NCI-H146 treated with DMSO at 0.1 percent for 48 hours (cell line): Measurements from ENCODE around the gene NANS.

ENCODE experiments used
- DNase-seq: peaks from one replicate; lab custom pipeline; 2025; ENCODE audit not compliant: unreplicated experiment; lab: John Stamatoyannopoulos, UW

Gene NANS

DNA sequence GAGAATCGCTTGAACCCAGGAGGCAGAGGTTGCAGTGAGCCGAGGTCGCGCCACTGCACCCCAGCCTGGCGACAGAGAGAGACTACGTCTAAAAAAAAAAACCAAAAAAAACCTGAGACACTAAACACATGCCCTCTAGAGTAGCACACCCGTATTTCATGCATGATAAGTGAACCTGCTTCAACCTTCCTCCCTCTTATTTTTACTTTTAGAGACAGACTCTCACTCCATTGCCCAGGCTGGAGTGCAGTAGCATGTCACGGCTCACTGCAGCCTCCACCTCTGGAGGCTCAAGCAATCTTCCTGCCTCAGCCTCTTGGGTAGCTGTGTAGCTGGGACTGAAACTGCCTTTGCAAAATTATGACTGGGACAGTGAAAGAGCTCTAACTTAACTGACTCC, 17.6 kb upstream of the NANS start:
- DNase-seq = no peak

DNA sequence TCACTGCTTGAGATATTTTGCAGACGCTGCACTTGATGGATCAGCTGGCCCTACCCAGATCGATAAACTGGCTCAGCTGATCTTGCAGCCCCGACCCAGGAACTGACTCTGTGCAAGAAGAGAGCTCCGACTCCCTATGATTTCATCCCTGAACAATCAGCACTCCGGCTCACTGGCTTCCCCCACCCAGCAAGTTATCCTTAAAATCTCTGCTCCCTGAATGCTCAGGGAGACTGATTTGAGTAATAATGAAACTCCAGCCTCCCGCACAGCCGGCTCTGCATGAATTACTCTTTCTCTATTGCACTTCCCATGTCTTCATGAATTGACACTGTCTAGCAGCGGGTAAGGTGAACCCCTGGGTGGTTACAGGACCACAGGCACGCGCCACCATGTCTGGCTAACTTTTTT, 16.9 kb upstream of the NANS start:
- no peak for DNase-seq

DNA sequence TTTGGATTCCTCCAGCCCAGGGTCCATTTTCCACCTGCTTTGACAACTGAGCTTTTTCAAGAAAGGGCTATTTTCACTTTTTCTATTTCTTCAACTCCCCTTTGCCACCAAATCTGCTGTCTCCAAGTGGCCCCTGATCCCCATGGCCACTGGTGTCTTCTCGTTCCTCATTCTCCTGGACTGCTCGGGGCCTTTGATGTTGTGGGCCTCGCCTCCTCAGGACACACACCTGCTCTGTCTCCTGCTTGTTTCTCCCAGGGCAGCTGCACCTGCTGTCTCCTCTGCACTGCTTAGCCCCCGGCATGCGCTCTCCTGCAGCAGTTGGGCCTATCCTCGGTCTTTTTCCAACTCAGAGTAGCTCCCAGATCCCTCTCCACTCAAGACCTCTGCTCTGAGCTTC, 16.3 kb upstream of the NANS start:
- DNase-seq = peak; percentile 1

DNA sequence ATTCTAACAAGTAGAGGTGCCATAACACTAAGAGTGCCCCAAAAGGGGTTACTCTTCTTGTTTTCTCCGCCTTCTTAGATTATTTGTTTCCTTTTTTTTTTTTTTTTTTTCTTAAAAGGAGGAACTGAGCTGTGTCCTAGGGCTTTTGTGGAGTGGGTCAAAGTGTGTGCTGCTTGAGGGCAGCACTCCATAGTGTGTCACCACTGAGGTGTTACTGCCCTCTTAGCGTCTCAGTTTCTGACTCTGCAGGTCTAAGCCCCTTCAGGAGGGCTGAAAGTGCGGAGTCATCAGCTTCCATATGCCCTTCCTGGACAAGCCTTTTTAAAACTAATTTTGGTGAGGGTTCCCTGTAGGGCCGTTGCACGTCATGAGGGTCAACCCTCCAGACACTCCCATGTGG, 12.6 kb upstream of the NANS start:
- DNase-seq = no peak

DNA sequence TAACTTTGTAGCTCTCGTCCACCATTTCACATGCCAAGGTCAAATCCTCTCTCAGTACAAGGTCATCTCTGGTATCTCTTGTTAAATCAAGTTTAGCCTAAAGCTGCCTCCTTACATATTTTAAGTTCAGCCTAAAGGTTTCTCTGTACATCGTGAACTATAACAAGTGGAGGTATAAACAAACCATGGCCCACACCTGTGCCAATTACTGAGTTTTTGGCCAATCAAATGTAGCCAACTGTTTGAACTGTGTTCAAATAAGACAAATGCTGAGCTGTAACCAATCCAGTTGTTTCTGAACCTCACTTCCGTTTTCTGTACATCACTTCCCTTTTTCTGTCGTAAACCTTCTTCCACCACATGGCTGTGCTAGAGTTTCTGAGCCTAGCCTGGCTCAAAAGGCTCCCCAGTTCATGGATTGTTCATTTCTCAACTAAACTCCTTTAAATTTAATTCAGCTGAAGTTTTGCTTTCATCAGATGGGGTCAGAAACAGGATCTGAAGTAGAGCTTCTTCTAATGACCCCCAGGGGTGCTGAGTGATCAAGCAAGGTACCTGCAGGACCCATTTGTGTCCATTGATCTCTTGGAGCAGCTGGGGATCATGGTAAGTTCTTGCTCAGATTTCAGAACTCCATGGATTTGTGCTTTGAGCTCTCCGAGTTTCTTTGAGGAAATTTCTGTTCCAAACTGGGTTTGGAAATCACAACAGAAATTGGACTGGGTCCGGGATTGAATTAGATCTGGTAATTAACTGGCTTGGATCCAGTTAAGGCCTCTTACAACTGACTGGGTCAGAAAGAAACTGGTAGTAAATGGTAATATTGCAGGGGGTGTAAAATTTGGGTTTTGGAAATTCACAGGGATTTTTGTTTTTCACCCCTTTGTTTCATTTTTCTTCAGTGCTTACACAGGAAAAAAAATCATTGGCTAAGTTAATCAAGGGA, 11.0 kb upstream of the NANS start:
- no peak for DNase-seq

DNA sequence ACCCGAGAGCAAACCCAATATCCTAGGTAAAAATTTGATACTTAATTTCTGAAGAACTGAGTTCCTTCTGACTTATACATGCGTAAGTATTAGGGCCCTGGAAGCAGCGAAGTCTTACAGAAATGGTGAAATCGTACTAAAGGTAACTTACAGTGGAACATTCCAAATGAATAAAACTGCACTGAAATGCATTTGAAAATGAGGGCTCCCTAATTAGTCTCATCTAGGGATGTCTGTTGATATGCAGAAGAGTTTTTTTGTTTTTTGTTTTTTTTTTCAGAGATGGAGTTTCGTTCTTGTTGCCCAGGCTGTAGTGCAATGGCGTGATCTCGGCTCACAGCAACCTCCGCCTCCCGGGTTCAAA, 10.4 kb upstream of the NANS start:
- DNase-seq = no peak

DNA sequence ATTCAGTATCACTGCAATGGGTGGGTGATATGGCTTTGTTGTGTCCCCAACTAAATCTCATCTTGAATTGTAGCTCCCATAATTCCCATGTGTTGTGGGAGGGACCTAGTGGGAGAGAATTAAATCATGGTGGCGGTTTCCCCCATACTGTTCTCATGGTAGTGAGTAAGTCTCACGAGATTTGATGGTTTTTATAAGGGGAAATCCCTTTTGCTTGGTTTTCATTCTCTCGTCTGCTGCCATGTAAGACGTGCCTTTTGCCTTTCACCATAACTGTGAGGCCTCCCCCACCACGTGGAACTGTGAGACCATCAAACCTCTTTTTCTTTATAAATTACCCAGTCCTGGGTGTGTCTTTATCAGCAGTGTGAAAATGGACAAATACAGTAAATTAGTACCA, 9.5 kb upstream of the NANS start:
- no peak for DNase-seq

DNA sequence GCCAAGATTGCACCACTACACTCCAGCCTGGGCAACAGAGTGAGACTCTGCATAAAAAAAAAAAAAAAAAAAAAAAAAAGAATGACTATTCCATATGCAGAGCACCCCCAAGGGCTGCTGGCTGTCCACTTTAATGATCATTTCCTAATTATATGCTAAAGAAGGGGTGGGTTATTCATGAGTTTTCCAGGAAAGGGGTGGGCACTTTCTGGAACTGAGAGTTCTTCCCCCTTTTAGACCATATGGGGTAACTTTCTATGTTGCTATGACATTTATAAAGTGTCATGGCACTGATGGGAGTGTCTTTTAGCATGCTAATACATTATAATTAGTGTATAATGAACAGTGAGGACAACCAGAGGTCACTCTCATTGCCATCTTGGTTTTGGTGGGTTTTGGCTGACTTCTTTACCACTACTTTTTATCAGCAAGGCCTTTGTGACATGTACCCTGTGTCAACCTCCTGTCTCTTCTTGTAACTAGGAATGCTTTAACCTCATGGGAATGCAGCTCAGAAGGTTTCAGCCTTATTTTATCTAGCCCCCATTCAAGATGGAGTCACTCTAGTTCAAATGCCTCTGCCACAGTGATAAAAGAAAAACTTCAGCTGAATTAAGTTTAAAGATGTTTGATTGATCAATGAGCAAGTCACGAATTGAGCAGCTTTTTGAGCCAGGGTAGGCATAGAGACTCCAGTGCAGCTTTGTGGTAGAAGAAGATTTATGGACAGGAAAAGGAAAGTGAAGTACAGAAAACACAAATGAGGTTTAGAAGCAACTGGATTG, 7.1 kb upstream of the NANS start:
- DNase-seq = no peak

DNA sequence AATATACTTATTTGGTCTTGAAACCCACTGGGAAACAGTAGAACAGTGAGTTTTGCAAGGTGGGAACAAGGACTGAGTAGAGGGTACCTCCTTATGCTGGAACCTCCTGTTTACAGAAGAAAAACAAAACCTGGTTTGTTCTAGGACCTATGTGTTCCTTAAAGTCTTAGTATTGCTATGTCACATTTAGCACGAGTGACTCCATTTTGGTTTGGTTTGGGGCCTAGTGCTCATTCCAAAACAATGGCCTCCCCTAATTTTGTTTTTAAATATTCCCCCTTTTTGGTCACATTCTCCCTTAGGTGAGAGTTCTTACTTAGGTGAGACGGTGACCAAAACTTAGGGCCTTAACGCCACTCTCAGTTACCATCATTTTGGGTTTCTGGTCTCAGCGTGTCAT, 6.2 kb upstream of the NANS start:
- no peak for DNase-seq

DNA sequence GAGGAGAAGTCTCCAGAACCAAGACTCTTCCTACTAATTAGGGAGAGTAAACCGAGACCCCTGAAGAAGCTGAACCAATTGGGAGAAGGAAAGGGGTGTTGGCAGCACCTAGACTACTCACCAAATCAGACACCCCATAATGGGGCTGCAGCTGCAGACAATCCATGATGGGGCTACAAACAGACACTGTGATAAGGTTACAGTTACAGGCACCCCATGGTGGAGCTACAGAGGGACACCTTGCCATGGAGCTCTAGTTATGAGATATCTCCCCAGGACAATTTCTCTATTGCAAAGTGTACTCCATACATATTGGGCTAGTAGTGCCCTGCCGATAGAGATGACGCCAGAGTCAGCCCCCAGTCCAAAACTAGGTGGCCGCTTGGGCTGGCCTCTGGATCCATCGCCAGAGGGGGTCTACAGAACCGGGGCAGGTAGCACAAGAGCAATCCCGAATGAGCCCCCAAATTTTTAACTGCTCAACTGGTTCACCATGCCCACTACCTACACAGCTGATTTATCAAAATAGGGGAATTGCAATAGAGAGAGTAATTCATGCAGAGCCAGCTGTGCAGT, 2.1 kb upstream of the NANS start:
- no peak for DNase-seq

DNA sequence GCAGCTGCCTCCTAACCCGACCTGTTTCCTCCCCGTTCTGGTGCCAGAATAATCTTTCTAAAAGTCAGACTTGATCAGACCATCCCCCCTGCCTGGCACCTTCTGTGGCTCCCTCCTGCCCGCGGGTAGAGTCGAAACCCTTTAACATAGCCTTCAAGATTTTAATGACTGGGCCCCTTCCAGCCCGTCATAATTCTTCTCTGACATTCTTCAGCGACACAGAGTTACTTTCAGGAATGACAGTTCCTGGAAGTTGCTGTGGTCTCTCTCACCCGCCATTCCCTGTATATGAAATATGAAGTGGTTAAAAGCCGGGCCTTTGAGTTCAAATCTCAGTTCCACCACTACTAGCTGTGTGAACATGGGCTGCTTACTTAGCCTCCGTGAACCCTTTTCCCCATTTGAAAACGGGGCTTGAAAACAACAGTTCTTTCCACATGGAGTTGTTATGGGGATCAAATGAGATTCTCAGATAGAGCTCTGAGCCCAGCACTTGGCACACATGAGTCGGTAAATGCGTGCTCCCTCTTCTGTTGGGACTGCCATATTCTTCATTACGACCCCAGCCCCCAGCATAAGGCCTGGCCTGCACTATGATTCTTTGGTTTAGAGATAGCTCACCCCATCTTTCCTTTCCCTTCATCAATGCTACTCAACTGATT, 737 bp downstream of the NANS start:
- no peak for DNase-seq

DNA sequence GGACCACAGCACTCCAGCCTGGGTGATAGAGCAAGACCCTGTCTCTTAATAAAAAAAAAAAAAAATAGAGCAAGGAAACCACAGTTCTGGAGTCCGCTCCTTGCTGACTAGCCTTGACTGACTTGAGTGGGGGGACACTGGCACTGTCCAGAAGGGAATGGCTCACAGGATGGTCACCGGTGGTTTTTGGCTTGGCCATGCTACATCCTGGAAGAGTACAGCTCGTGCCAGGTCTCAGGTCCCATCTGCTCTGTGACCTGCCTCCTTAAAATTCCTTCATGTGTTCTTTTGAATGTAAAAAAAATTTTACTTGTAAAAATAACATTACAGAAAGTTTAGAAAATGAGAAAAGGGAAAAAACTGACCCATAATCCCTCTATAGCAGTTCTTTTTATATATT, 5.6 kb downstream of the NANS start:
- DNase-seq = no peak

DNA sequence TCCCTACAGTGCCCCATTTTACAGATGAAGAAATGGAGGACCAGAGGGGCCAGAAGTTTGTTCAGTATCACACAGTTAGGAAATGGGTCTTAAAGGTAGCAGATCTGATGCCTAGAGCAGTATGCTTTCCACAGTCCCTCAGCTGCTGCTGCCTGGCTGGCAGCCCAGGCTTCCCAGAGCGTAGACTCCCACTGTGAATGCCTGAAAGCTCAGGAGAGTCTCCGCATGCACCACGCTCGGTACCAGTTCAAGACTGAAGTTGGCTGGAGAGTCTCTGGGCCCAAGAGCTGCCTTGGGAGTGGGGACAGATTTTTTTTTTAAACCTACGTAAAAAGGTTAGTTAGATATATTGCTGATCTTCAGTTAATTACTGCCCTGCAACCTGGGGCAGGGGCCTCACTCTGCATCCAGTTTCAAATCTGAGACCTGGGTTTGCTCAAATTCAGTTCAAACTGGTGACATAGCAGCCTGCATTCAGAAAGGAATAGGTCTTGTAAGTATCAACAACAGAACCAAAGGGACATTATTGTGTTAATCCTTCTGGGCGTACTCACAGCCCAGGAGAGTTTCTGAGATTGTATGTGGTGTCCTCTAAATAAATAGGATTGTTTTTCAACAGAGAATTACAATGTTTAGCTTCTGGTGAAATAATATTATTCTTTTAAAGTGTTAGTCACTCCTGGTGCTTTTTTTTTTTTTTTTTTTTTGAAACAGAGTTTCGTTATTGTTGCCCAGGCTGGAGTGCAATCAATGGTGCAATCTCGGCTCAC, 8.3 kb downstream of the NANS start:
- DNase-seq = no peak

DNA sequence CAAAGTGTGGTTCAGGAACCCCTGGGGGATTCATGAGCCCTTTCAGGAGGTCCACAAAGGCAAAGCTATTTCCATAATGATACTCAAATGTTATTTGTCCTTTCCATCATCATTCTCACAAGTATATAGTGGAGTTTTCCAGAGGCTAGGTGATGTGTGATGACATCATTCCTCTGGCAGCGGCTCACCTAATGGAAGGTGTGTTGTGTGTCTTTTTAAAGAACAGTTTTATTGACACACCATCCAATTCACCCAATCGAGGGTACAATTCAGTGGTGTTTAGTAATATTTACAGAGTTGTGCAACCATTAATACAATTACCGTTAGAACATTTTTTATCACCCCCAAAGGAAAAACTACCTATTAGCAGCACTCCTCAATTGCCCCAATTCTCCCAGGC, 9.7 kb downstream of the NANS start:
- DNase-seq = no peak

DNA sequence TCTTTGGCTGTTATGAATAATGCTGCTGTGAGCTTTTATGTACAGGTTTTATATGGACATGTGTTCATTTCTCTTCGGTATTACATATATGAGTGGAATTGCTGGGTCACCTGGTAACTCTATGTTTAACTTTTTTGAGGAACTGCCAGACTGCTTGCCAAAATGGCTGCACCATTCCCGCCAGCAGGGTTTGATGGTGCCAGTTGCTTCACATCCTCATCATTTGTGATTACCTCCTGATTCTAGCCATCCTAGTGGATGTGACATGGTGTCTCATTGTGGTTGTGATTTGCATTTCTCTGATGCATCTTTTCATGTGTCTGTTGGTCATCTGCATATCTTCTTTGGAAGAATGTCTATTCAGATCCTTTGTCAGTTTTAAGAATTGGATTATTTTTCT, 10.7 kb downstream of the NANS start:
- DNase-seq = no peak

DNA sequence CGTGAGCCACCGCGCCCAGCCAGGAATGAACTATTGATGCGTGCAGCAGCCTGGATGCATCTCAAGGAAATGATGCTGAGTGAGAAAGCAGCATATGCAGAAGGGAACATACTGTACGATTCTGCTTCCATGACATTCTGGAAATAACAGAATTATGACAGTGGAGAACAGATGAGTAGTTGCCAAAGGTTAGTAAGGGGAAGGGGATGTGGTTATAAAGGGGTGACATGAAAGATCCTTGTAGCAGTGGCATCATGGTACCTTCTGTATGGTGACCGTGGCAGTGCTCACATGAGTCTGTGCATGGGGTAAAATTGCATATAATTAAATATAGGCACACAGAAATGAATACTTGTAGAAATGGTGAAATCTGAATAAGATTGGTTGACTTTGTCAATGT, 13.0 kb downstream of the NANS start:
- DNase-seq = no peak

DNA sequence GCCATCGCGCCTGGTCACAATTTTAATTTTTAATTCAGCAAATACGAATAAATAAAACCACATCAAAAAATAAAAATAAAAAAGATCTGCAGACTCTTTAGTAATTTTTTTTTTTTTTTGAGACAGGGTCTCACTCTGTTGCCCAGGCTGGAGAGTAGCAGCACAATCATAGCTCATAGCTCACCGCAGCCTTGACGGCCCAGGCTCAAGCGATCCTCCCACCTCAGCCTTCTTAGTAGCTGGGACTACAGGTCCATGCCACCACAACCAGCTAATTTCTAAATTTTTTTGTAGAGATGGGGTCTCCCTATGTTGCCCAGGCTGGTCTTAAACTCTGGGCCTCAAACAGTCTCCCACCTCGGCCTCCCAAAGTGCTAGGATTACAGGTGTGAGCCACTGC, 14.2 kb downstream of the NANS start:
- no peak for DNase-seq

DNA sequence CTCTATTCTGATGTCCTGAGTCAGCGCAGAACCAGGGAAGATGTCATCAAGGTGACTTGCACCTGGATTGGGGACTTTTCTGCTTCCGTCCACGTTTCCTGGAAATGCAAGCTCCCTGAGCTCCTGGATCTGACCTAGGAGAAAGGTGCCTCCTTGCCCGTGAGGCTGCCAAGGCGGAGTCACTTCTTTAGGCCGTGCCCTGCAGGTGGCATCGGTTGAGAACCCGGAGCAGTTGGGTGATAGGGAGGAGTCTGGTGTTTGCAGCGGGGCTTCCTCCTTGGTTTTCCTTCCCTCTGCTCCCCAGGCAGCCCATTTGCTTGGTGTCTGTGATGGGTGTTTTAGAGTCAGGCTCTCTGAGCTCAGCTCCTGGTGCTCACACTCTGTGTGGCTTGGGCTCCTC, 15.2 kb downstream of the NANS start:
- no peak for DNase-seq

DNA sequence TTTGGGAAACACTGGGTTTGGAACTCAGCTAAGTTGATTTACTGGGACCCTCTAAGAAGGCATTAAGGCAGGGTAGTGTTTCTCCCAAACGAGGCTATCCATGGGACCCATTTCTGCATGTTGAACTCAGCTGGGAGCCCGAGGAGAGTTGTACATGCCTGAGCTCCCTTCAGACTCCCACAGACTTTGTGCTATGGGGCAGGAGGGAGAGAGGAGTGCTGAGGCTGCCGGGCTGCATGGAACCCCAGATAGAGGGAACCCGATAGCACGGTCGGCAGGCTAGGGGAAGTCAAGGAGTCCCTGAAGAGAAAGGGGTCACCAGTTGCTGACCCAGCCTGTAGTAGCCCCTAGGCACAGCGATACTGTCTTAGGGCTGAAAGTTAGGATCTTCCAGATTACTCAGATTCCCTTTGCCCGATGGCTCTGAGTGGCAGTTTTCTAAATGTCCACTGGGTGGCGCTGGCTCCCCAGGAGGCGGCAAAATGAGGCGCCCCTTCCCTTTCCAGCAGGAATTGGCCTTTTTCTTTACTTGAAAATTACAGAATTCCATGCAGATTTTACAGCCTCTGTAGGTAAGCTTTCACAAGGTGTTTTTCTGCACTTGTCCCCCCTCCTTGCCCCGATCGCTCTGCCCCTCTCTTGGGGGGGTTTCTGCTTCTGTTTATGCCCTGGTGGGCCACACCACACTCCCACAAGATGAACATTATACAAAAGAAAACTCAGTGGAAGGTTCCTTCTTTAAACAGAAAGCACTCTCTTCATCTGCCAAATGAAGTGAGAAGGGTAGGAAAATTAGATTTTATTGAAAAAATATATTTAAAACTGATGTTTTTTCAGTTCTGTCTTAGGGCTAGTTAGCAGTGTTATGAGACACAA, 17.8 kb downstream of the NANS start:
- DNase-seq = no peak

DNA sequence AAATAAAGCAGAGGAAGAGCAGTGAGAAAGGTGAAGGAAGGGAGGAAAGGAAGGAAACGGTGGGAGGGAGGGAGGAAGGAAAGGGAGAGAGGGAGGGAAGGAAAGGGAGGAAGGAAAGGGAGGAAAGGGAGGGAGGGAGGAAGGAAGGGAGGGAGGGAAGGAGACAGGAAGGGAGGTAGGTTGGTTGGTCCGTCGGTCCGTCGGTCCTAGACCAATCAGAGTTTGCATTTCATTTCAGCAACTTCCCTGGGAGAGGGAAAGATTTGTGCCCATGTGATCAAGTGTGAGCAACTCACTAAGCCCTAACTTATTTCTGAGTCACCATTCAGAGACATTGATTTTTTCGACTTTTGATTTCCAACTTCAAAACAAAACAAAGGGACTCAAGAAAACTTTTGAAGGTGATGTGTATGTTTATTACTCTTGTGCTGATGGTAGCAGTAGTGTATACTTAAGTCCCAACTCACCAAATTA, 18.8 kb downstream of the NANS start:
- DNase-seq = no peak
